Esophagus muscularis mucosa (tissue), 4 donors: ENCODE results near the gene ZDHHC8. TPM values are rescaled to one million over a fixed set of nuclear protein-coding genes. Genes with fewer than 3 reads are reported as not detected.
A peak's percentile ranks its signal among the peaks of the same experiment; 100 is the strongest.

Experiments
- DNase-seq: peaks from one replicate; pipeline ENCODE4 v3.0.0-alpha.2; 2017; ENCODE audit errors: extremely low spot score
- H3K27ac ChIP-seq, 4 donors: fragments of 200-600 bp; sonication (generic); replicated peaks in 1 of 4; 1 replicate in 3 of 4; 2 replicates in 1 of 4; pipeline ENCODE4 v1.5.1; 2016 to 2019; ENCODE audit warnings: mild to moderate bottlenecking in 1 of 4
- H3K27me3 ChIP-seq, 4 donors: fragments of 200-600 bp; sonication (generic); one replicate each; pipeline versions ENCODE4 v1.5.1 to v1.6.0; 2016 to 2019
- H3K36me3 ChIP-seq, 4 donors: fragments of 200-600 bp; sonication (generic); one replicate each; pipeline ENCODE4 v1.5.1; 2016 to 2019
- H3K4me1 ChIP-seq, 4 donors: fragments of 200-600 bp; sonication (generic); one replicate each; pipeline ENCODE4 v1.5.1; 2016 to 2019
- H3K4me3 ChIP-seq, 4 donors: fragments of 200-600 bp; sonication (generic); 1 replicate in 2 of 4; 2 replicates in 2 of 4; pipeline ENCODE4 v1.5.1; 2016 to 2019; ENCODE audit warnings: mild to moderate bottlenecking in 4 of 4, moderate library complexity in 1 of 4
- H3K9me3 ChIP-seq, 4 donors: fragments of 200-600 bp; sonication (generic); 1 replicate in 3 of 4; 2 replicates in 1 of 4; pipeline ENCODE4 v1.5.1; 2016 to 2019
- CTCF ChIP-seq, 3 experiments: fragments of 200-600 bp in 2 of 3; fragments of 450-650 bp in 1 of 3; sonication (generic) in 2 of 3; IDR thresholded peaks; one replicate each; pipeline ENCODE4 v1.5.1; 2017 to 2019; ENCODE audit warnings: antibody characterized with exemption in 3 of 3, mild to moderate bottlenecking in 2 of 3, moderate library complexity in 1 of 3
- EP300 ChIP-seq: sonication (generic); formaldehyde crosslinking; IDR thresholded peaks from one replicate; pipeline ENCODE4 v1.6.1; 2017; ENCODE audit warnings: antibody characterized with exemption
- POLR2A ChIP-seq: fragments of 450-650 bp; IDR thresholded peaks from one replicate; pipeline ENCODE4 v1.6.1; 2017; ENCODE audit warnings: antibody characterized with exemption, moderate library complexity, mild to moderate bottlenecking, low read depth
- POLR2AphosphoS5 ChIP-seq, 2 donors: sonication (generic); formaldehyde crosslinking; IDR thresholded peaks; one replicate each; pipeline ENCODE4 v1.6.1; 2017; ENCODE audit warnings: antibody characterized with exemption in 2 of 2
- WGBS: methylation state at CpG from one replicate; pipeline ENCODE4 v1.1.5; 2018; 5-methylcytosine and 5-hydroxymethylcytosine counted together
- intact Hi-C: fragments of 100-400 bp; cut with DNase I; formaldehyde crosslinking; loops from one replicate; pipeline ENCODE4 v1.15.1; 2023
- total RNA-seq, 4 donors: library from RNA; depleted of rRNA; stranded (reverse); fragments of >200 nt; gene quantifications; one replicate each; pipeline versions ENCODE4 v1.1.0 to v1.2.1, GENCODE V29; 2016

The ZDHHC8 gene
- total RNA-seq, 4 donors from 2014 or later = 11.8 to 33.2 (median 23.8) TPM

GRCh38 chr22:20130319-20130718 is 1.3 kb upstream of the ZDHHC8 start:
- intact Hi-C loops = no loop called here
- H3K27ac ChIP-seq = peak overlapping the region; percentile 89 to 99 (median 96)
- H3K36me3 ChIP-seq = peaks cover 16 to 28% (median 23%) of the 10 kb centered on the region in 4 donors
- DNase-seq = no peak
- no peaks in the 10 kb centered on the region for H3K27me3 ChIP-seq
- H3K9me3 ChIP-seq = no peaks in the 10 kb centered on the region
- TF ChIP-seq POLR2A = no peak
- no peak for TF ChIP-seq EP300
- TF ChIP-seq CTCF (IDR thresholded peaks at IDR 0.05) = no peak
- peak overlapping the region in 3 of 4 donors; percentile 95 to 100 (median 99) for H3K4me3 ChIP-seq
- peaks cover 39 to 47% (median 43%) of the 10 kb centered on the region in 4 donors for H3K4me1 ChIP-seq
- 57% methylated on average over 1 of the region's 3 CpGs for WGBS

- peak overlapping the region; percentile 89 to 99 (median 96) for H3K27ac ChIP-seq
- peaks cover 46 to 53% (median 49%) of the 10 kb centered on the region in 4 donors for H3K4me1 ChIP-seq
- H3K36me3 ChIP-seq = peaks cover 11 to 22% (median 16%) of the 10 kb centered on the region in 4 donors
- intact Hi-C loops = no loop called here
- peak; percentile 93 for DNase-seq
- no peaks in the 10 kb centered on the region for H3K9me3 ChIP-seq
- WGBS = 0% methylated on average over 1 of the region's 70 CpGs
- H3K27me3 ChIP-seq = no peaks in the 10 kb centered on the region
- H3K4me3 ChIP-seq = peak overlapping the region; percentile 69 to 100 (median 97)
- TF ChIP-seq CTCF (IDR thresholded peaks at IDR 0.05) = peak in 1 of 3 experiments; percentile 7
- no peak for TF ChIP-seq POLR2A
- TF ChIP-seq POLR2AphosphoS5 (IDR thresholded peaks at IDR 0.05) = peak; percentile 58 to 73
- no peak for TF ChIP-seq EP300
Observed at GRCh38 chr22:20130731-20131596, 640 bp upstream of the ZDHHC8 start.

GRCh38 chr22:20131859-20132685 is 468 bp downstream of the ZDHHC8 start:
- TF ChIP-seq POLR2AphosphoS5 (IDR thresholded peaks at IDR 0.05) = no peak
- no peak for TF ChIP-seq EP300
- TF ChIP-seq CTCF (IDR thresholded peaks at IDR 0.05) = no peak
- TF ChIP-seq POLR2A = no peak
- WGBS = 0% methylated on average over 2 of the region's 72 CpGs
- Histone ChIP-seq H3K4me3 (peak overlapping the region; percentile 69 to 100 (median 97)), H3K27ac (peak overlapping the region; percentile 69 to 99 (median 92)), H3K27me3 (no peaks in the 10 kb centered on the region), H3K9me3 (no peaks in the 10 kb centered on the region), H3K4me1 (peaks cover 57 to 64% (median 60%) of the 10 kb centered on the region in 4 donors), H3K36me3 (peaks cover 0 to 11% (median 7%) of the 10 kb centered on the region in 4 donors)
- no peak for DNase-seq
- intact Hi-C loops = no loop called here

GRCh38 chr22:20132686-20133246 is 1.2 kb downstream of the ZDHHC8 start:
- peak overlapping the region in 3 of 4 donors; percentile 89 to 99 (median 94) for H3K27ac ChIP-seq
- H3K4me3 ChIP-seq = peak overlapping the region; percentile 69 to 100 (median 97)
- TF ChIP-seq CTCF (IDR thresholded peaks at IDR 0.05) = no peak
- TF ChIP-seq POLR2A = no peak
- TF ChIP-seq POLR2AphosphoS5 (IDR thresholded peaks at IDR 0.05) = no peak
- TF ChIP-seq EP300 = no peak
- peaks cover 64 to 71% (median 67%) of the 10 kb centered on the region in 4 donors for H3K4me1 ChIP-seq
- H3K9me3 ChIP-seq = no peaks in the 10 kb centered on the region
- peaks cover 0 to 4% (median 1%) of the 10 kb centered on the region in 4 donors for H3K36me3 ChIP-seq
- DNase-seq = no peak
- H3K27me3 ChIP-seq = no peaks in the 10 kb centered on the region
- WGBS = 48% methylated on average over 12 of the region's 16 CpGs
- intact Hi-C loops = no loop called here
